NCI-H345 treated with DMSO at 0.1 percent for 48 hours (cell line): ENCODE results near the gene ANKRD23.

Experiments used
- DNase-seq: peaks from one replicate; lab custom pipeline; 2025; ENCODE audit not compliant: unreplicated experiment; lab: John Stamatoyannopoulos, UW

ANKRD23 gene

GRCh38 chr2:96839875-96840850 lies 3.7 kb downstream of the ANKRD23 start:
- DNase-seq, result no peak

- no peak for DNase-seq
Measured at GRCh38 chr2:96839293-96839874, 4.4 kb downstream of the ANKRD23 start.

GRCh38 chr2:96838345-96839292 lies 5.2 kb downstream of the ANKRD23 start:
- no peak for DNase-seq

- no peak for DNase-seq
Measured at GRCh38 chr2:96837575-96837974, 6.2 kb downstream of the ANKRD23 start.

- no peak for DNase-seq
Measured at GRCh38 chr2:96835830-96836229, 8.0 kb downstream of the ANKRD23 start.

- DNase-seq, result peak; percentile 97
Measured at GRCh38 chr2:96832754-96833507, 10.9 kb downstream of the ANKRD23 start.

GRCh38 chr2:96832408-96832753 lies 11.4 kb downstream of the ANKRD23 start:
- DNase-seq, result no peak

- no peak for DNase-seq
Measured at GRCh38 chr2:96831679-96832078, 12.1 kb downstream of the ANKRD23 start.

- no peak for DNase-seq
Measured at GRCh38 chr2:96830044-96830562, 13.7 kb downstream of the ANKRD23 start.

- no peak for DNase-seq
Measured at GRCh38 chr2:96828874-96829273, 14.9 kb downstream of the ANKRD23 start.

GRCh38 chr2:96828436-96828835 lies 15.4 kb downstream of the ANKRD23 start:
- DNase-seq, result no peak

GRCh38 chr2:96826546-96827278 lies 17.1 kb downstream of the ANKRD23 start:
- no peak for DNase-seq

GRCh38 chr2:96825057-96825456 lies 18.8 kb downstream of the ANKRD23 start:
- DNase-seq, result no peak

- no peak for DNase-seq
Measured at GRCh38 chr2:96824079-96824870, 19.5 kb downstream of the ANKRD23 start.

GRCh38 chr2:96823198-96823597 lies 20.6 kb downstream of the ANKRD23 start:
- no peak for DNase-seq

- DNase-seq, result no peak
Measured at GRCh38 chr2:96822786-96823185, 21.0 kb downstream of the ANKRD23 start.

- DNase-seq, result no peak
Measured at GRCh38 chr2:96821113-96821675, 22.6 kb downstream of the ANKRD23 start.

- no peak for DNase-seq
Measured at GRCh38 chr2:96819876-96820511, 23.8 kb downstream of the ANKRD23 start.
